ENCODE measurements around the gene CDH18. TPM values are rescaled to one million over a fixed set of nuclear protein-coding genes. Genes with fewer than 3 reads are reported as not detected.
"Not testable (repeated sequence)": the region's sequence is repeated elsewhere in the genome, so short reads cannot be mapped to it uniquely, and the experiment has no call there.

Gene CDH18
- total RNA-seq, 3 donors from 2014 or later = 0.76 TPM; not detected in 2

DNA sequence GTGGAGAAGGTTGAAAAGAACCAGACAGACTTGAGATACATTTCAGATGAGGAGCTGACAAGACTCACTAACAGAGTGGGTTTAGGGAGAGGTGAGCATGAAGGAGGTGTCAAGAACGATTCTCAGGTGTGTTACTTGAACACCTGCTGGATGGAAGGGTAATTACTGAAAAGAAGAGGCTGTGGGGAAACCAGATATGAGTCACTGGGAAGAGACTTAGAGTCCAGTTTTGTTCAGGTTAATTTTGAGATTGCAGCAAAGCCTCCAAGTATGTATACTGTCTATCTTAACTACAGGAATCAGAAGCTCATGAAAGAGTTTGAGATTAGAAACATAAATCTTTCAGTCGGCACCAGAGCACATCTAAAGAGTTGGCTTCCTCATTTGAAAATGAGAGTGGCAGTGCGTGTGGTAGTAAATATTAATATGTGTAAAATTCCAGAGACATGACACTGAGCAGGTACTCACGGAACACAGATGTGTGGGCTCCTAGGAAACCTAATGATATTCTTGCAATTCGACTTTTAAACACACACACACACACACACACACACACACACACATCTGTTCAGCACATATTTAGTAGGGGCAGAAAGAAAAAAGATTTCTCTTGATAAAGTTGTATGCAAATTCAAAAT is 197.1 kb downstream of the CDH18 start:
- Histone ChIP-seq H3K4me3 (no peak overlapping the region), H3K36me3 (ENCODE audit: low read depth) (no peaks in the 10 kb centered on the region), H3K4me1 (ENCODE audit: low read depth) (no peaks in the 10 kb centered on the region), H3K9me3 (peaks cover 6% of the 10 kb centered on the region)
- intact Hi-C loops (cut with DNase I, micrococcal nuclease) = no loop called here
- TF ChIP-seq, protein P1, sequence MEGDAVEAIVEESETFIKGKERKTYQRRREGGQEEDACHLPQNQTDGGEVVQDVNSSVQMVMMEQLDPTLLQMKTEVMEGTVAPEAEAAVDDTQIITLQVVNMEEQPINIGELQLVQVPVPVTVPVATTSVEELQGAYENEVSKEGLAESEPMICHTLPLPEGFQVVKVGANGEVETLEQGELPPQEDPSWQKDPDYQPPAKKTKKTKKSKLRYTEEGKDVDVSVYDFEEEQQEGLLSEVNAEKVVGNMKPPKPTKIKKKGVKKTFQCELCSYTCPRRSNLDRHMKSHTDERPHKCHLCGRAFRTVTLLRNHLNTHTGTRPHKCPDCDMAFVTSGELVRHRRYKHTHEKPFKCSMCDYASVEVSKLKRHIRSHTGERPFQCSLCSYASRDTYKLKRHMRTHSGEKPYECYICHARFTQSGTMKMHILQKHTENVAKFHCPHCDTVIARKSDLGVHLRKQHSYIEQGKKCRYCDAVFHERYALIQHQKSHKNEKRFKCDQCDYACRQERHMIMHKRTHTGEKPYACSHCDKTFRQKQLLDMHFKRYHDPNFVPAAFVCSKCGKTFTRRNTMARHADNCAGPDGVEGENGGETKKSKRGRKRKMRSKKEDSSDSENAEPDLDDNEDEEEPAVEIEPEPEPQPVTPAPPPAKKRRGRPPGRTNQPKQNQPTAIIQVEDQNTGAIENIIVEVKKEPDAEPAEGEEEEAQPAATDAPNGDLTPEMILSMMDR (IDR thresholded peaks at IDR 0.05) = no peak
- DNase-seq (no peak), ATAC-seq (no peak)

DNA sequence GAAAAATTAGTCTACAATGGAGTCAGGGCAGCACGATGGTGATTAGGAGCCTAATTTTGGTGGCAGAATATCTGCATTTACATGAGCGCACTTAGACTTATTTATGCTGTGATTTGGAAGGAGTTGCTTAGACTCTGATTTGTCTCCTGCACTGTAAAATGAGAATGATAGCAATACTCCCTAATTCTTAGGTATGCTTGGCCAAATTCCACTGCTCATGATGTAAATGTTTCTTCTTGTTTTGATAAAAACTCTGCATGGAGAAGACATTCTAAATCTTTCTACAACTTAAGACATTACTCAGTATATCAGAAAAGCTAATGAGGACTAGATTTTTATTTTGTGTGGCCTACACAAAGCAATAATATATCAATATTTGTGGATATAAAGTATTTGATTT is 205.4 kb downstream of the CDH18 start:
- TF ChIP-seq, protein P1 (IDR thresholded peaks at IDR 0.05) = no peak
- no peaks in the 10 kb centered on the region for H3K4me1 ChIP-seq (ENCODE audit: low read depth)
- DNase-seq = no peak
- intact Hi-C loops (cut with DNase I, micrococcal nuclease) = no loop called here
- no peak for ATAC-seq
- no peaks in the 10 kb centered on the region for H3K36me3 ChIP-seq (ENCODE audit: low read depth)
- no peak overlapping the region for H3K4me3 ChIP-seq
- H3K9me3 ChIP-seq = no peaks in the 10 kb centered on the region

GRCh38 chr5:19777363-19777762 is 210.6 kb downstream of the CDH18 start:
- no peak for DNase-seq
- TF ChIP-seq, protein P1 (IDR thresholded peaks at IDR 0.05) = no peak
- intact Hi-C loops (cut with DNase I, micrococcal nuclease) = no loop called here
- Histone ChIP-seq H3K9me3 (peaks cover 2% of the 10 kb centered on the region), H3K4me1 (ENCODE audit: low read depth) (no peaks in the 10 kb centered on the region), H3K36me3 (ENCODE audit: low read depth) (no peaks in the 10 kb centered on the region), H3K4me3 (no peak overlapping the region)
- ATAC-seq = no peak

DNA sequence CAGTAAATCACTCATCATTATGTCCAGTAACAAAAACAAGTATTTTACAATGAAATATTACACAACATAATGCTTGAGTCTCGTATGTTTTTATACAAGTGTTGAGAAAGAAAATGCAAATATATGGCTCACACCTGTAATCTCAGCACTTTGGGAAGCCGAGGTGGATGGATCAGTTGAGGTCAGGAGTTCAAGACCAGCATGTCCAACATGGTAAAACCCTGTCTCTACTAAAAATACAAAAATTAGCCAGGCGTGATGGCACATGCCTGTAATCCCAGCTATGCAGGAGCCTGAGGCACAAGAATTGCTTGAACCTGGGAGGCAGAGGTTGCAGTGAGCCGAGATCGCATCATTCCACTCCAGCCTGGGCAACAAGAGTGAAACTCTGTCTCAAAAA is 211.1 kb downstream of the CDH18 start:
- intact Hi-C loops (cut with DNase I, micrococcal nuclease) = not testable (repeated sequence)

DNA sequence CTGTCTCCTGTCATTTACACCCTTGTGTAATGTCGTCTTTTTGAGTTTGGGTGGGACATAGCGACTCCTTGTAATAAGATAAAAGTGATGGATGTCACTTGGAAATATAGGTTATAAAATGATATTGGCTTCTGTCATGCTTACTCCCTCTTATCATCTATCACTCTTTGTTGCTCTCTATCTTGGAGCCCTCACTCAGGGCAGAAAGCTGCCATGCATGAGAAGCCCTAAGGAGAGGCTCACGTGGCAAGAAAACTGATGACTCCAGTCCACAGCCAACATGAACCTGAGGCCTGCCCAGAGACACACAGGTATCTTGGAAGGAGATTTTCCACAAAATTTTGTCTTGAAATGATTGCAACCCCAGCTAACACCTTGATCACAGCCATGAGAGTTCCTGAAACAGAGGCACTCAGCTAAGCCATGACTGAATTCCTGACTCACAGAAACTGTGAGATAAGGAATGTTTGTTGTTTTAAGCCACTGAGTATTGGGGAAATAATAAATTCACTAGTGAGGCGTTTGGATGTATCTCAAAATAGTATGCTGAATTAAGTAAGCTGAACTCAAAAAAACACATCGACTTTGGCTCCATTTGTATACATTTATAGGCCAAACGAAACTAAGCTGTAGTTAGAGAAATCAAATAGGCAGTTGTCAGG is 216.7 kb downstream of the CDH18 start:
- DNase-seq (no peak), ATAC-seq (no peak)
- Histone ChIP-seq H3K36me3 (ENCODE audit: low read depth) (no peaks in the 10 kb centered on the region), H3K4me1 (ENCODE audit: low read depth) (no peaks in the 10 kb centered on the region), H3K4me3 (no peak overlapping the region), H3K9me3 (peaks cover 4% of the 10 kb centered on the region)
- intact Hi-C loops (cut with DNase I, micrococcal nuclease) = no loop called here
- TF ChIP-seq, protein P1 (IDR thresholded peaks at IDR 0.05) = no peak

More for the DNA sequence above, 211.1 kb downstream of the CDH18 start:
- not testable (repeated sequence) for ATAC-seq; H3K36me3 ChIP-seq (ENCODE audit: low read depth); H3K4me1 ChIP-seq (ENCODE audit: low read depth); DNase-seq; H3K9me3 ChIP-seq; H3K4me3 ChIP-seq

GRCh38 chr5:19770396-19770795 is 217.6 kb downstream of the CDH18 start:
- H3K9me3 ChIP-seq = peaks cover 4% of the 10 kb centered on the region
- intact Hi-C loops (cut with DNase I, micrococcal nuclease) = no loop called here
- ATAC-seq = no peak
- no peaks in the 10 kb centered on the region for H3K36me3 ChIP-seq (ENCODE audit: low read depth)
- no peak overlapping the region for H3K4me3 ChIP-seq
- TF ChIP-seq, protein P1 (IDR thresholded peaks at IDR 0.05) = no peak
- H3K4me1 ChIP-seq (ENCODE audit: low read depth) = no peaks in the 10 kb centered on the region
- DNase-seq = no peak
